GM21825 (cell line): Measurements from ENCODE around the gene TMEM62.

Experiments used
- ATAC-seq: cut with Tn5 transposase; IDR thresholded peaks from one replicate; pipeline ENCODE4 v1.9.1; 2021; ENCODE audit warnings: mild to moderate bottlenecking, moderate library complexity; ENCODE audit not compliant: unreplicated experiment

Gene TMEM62

GRCh38 chr15:43226436-43227305 is 93.3 kb downstream of the TMEM62 start:
- no peak for ATAC-seq

GRCh38 chr15:43229977-43230376 is 96.6 kb downstream of the TMEM62 start:
- ATAC-seq = no peak

GRCh38 chr15:43230640-43231115 is 97.3 kb downstream of the TMEM62 start:
- no peak for ATAC-seq

- no peak for ATAC-seq
Measured at GRCh38 chr15:43232289-43232874, 99.0 kb downstream of the TMEM62 start.
